Panc1 (cell line): ENCODE results near the gene NOP56.

Experiments used
- CTCF ChIP-seq: fragments of 450-650 bp; IDR thresholded peaks from 2 replicates; pipeline ENCODE4 v1.5.1; 2017; ENCODE audit warnings: mild to moderate bottlenecking
- REST ChIP-seq, 2 experiments: IDR thresholded peaks; 2 replicates each; pipeline ENCODE4 v1.6.1; 2011 to 2012; ENCODE audit warnings: low read depth in 2 of 2, control low read depth in 1 of 2, low read length in 1 of 2, mild to moderate bottlenecking in 1 of 2, moderate library complexity in 1 of 2; ENCODE audit not compliant: insufficient read depth in 1 of 2
- SIN3A ChIP-seq: IDR thresholded peaks from 2 replicates; pipeline ENCODE4 v1.6.1; 2012; ENCODE audit warnings: low read depth, mild to moderate bottlenecking, low read length, moderate library complexity, borderline replicate concordance; ENCODE audit not compliant: insufficient read depth

- TF ChIP-seq CTCF (no peak), SIN3A (no peak), REST (IDR thresholded peaks at IDR 0.05; ENCODE audit: insufficient read depth in 1 of 2, low read depth in 2 of 2, low read length in 1 of 2) (no peak)
Measured at GRCh38 chr20:2707353-2708072, 55.1 kb downstream of the NOP56 start.
